HG03469 (cell line): ENCODE results near the gene MRPL41.
"Not testable (repeated sequence)": the region's sequence is repeated elsewhere in the genome, so short reads cannot be mapped to it uniquely, and the experiment has no call there.

Experiments used
- ATAC-seq: cut with Tn5 transposase; IDR thresholded peaks from one replicate; pipeline ENCODE4 v1.9.1; 2021; ENCODE audit warnings: mild to moderate bottlenecking, moderate library complexity, moderate number of reproducible peaks; ENCODE audit not compliant: unreplicated experiment

The MRPL41 gene

GRCh38 chr9:137581361-137582285 is 29.9 kb downstream of the MRPL41 start:
- no peak for ATAC-seq

- no peak for ATAC-seq
Observed at GRCh38 chr9:137582286-137582860, 30.7 kb downstream of the MRPL41 start.

GRCh38 chr9:137583347-137583746 is 31.7 kb downstream of the MRPL41 start:
- ATAC-seq = no peak

DNA sequence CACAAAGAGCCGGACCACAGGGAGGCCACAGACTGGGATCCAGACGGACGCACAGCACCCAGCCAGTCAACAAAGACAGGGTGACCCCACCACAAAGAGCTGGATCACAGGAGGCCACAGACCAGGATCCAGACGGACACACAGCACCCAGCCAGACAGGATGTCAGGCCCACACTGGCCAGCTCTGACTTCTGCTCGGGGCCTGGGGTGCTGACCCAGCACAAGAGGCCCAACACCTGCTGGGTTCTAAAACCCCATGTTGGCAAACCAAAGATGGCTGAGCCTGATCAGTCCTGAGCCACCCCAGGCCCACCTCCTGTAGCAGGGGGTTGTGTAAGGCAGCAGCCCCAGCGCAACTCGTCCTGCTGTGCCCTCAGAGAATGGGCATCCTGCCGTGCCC is 32.3 kb downstream of the MRPL41 start:
- ATAC-seq = no peak

GRCh38 chr9:137586854-137587253 is 35.2 kb downstream of the MRPL41 start:
- no peak for ATAC-seq

GRCh38 chr9:137588311-137588710 is 36.6 kb downstream of the MRPL41 start:
- ATAC-seq = no peak

- ATAC-seq = no peak
Observed at GRCh38 chr9:137588891-137589290, 37.2 kb downstream of the MRPL41 start.

- ATAC-seq = peak; percentile 17
Observed at GRCh38 chr9:137589441-137590122, 37.9 kb downstream of the MRPL41 start.

GRCh38 chr9:137590123-137590468 is 38.4 kb downstream of the MRPL41 start:
- no peak for ATAC-seq

DNA sequence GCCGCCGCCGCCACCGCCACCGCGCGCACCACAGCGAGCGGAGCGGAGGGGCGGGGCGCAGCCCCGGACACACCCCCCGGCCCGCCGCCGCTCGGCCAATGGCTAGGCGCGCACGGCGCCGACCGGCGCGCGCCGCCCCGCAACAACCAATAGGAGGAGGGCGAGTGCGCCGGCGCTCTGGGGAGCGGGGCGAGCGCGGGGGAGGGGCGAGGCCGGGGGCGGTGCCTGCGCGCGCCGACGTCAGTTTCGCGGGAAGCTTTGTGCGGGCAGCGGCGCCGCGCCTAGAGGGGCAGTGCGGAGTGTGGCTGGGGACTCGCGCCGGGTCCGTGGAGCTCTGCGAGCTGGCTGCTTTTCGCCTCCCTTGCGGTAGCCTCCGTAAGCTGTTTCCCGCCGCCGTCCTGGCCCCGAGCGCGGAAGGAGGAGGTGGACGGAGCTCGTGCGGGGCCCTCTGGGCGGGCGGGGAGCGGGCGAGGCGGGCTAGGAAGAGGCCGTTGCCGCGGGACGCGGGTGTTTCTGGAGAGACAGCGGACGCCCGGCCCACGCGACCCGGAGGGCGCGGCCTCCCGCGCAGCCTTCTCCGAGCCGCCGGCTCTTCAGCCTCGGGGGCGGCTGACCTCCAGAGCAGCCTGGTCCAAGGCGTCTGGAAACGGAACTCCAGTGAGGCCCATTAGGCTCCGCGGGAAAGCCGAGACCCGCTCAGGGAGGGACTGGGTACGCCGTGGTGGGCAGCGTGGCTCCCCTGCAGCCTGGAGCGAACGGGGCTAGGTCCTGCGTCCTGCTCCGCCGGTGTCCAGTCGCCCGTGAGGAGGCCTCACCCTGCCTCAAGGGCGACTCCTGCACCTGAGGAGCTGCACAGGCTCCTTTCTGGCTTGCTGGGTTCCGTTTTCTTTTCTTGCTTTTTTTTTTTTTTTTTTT is 39.0 kb downstream of the MRPL41 start, which contains the start of gene ZMYND19:
TSS of gene ZMYND19 (minus strand) at position 44 of the 915 bp plus-strand sequence. CDS start 249 bp downstream, outside the sequence.
- ATAC-seq = peak; percentile 66

DNA sequence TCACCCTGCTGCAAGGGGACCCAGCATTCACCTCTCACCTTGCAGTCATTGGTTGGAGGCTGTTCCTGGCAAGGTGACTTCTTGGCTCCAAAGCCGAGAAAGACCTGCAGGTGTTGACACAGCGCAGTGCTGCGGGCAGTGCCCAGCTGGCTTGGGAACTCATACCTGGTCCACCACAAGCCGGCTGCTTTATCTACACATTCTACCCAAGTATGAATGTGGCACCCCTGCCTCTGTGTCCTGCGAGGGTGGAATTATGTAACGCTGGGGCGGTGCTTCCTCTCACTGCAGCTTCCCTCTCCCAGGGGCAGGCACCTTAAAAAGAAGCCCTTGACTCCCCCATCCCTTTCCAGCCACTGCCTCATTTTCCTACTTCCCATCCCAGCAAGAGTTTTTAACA is 41.1 kb downstream of the MRPL41 start:
- ATAC-seq = no peak

- no peak for ATAC-seq
Observed at GRCh38 chr9:137593176-137593575, 41.5 kb downstream of the MRPL41 start.

- not testable (repeated sequence) for ATAC-seq
Observed at GRCh38 chr9:137596577-137596976, 44.9 kb downstream of the MRPL41 start.

- ATAC-seq = no peak
Observed at GRCh38 chr9:137598943-137599342, 47.3 kb downstream of the MRPL41 start.
